ENCODE measurements around the gene MTIF3. TPM values are rescaled to one million over a fixed set of nuclear protein-coding genes. Genes with fewer than 3 reads are reported as not detected.

The MTIF3 gene
- total RNA-seq, 4 donors from 2014 or later, result 45.4 to 94.2 (median 65.9) TPM

- TF ChIP-seq EP300 (IDR thresholded peaks at IDR 0.05), result no peak
- TF ChIP-seq POLR2A (IDR thresholded peaks at IDR 0.05), result no peak
- TF ChIP-seq CTCF (IDR thresholded peaks at IDR 0.05), result no peak
- WGBS, 2 donors, result 17 to 30% methylated on average over 13 of the region's 13 CpGs
- Histone ChIP-seq H3K27ac (peak overlapping the region; percentile 70 to 93 (median 86)), H3K27me3 (no peaks in the 10 kb centered on the region), H3K9me3 (no peaks in the 10 kb centered on the region), H3K4me3 (peak overlapping the region; percentile 69 to 95 (median 76)), H3K4me1 (peaks cover 0 to 43% (median 29%) of the 10 kb centered on the region in 4 donors), H3K36me3 (peaks cover 0 to 30% (median 0%) of the 10 kb centered on the region in 3 donors)
- DNase-seq (ENCODE audit: low spot score in 2 of 2), result no peak
Observed at GRCh38 chr13:27425158-27425917, 25.0 kb downstream of the MTIF3 start.

- Histone ChIP-seq H3K36me3 (peaks cover 0 to 22% (median 0%) of the 10 kb centered on the region in 3 donors), H3K4me1 (peaks cover 0 to 43% (median 29%) of the 10 kb centered on the region in 4 donors), H3K27ac (peak within 1 kb of the TSS; percentile 70 to 93 (median 86)), H3K4me3 (peak within 1 kb of the TSS; percentile 69 to 95 (median 76)), H3K9me3 (no peaks in the 10 kb centered on the region), H3K27me3 (no peaks in the 10 kb centered on the region)
- DNase-seq (ENCODE audit: low spot score in 2 of 2), result peak; percentile 53 to 64
- 1 to 3% methylated on average over 17 to 41 of the region's 85 CpGs for WGBS, 2 donors
- TF ChIP-seq CTCF (IDR thresholded peaks at IDR 0.05) (peak in 2 of 5 experiments; percentile 28 to 35), EP300 (IDR thresholded peaks at IDR 0.05) (peak in 1 of 2 donors; percentile 88), POLR2A (IDR thresholded peaks at IDR 0.05) (peak; percentile 72 to 81)
Observed at GRCh38 chr13:27424246-27425157, 25.9 kb downstream of the MTIF3 start, which contains the start of gene GTF3A. Gene GTF3A (plus strand): TSS chr13:27424619.

GRCh38 chr13:27423333-27423732 lies 27.0 kb downstream of the MTIF3 start:
- H3K27me3 ChIP-seq, result no peaks in the 10 kb centered on the region
- peaks cover 0 to 39% (median 29%) of the 10 kb centered on the region in 4 donors for H3K4me1 ChIP-seq
- no peak for DNase-seq (ENCODE audit: low spot score in 2 of 2)
- H3K27ac ChIP-seq, result no peak overlapping the region
- no peaks in the 10 kb centered on the region for H3K9me3 ChIP-seq
- WGBS, 2 donors, result 79 to 84% methylated on average over 7 of the region's 7 CpGs
- TF ChIP-seq CTCF (IDR thresholded peaks at IDR 0.05), result no peak
- TF ChIP-seq EP300 (IDR thresholded peaks at IDR 0.05), result no peak
- no peak for TF ChIP-seq POLR2A (IDR thresholded peaks at IDR 0.05)
- H3K4me3 ChIP-seq, result no peak overlapping the region
- peaks cover 0 to 12% (median 0%) of the 10 kb centered on the region in 3 donors for H3K36me3 ChIP-seq

GRCh38 chr13:27421101-27421871 lies 29.1 kb downstream of the MTIF3 start:
- TF ChIP-seq EP300 (IDR thresholded peaks at IDR 0.05), result no peak
- TF ChIP-seq POLR2A (IDR thresholded peaks at IDR 0.05), result no peak
- TF ChIP-seq CTCF (IDR thresholded peaks at IDR 0.05), result no peak
- Histone ChIP-seq H3K9me3 (no peaks in the 10 kb centered on the region), H3K27me3 (no peaks in the 10 kb centered on the region), H3K4me1 (peaks cover 0 to 19% (median 17%) of the 10 kb centered on the region in 4 donors), H3K36me3 (no peaks in the 10 kb centered on the region), H3K4me3 (no peak overlapping the region), H3K27ac (no peak overlapping the region)
- 66 to 67% methylated on average over 8 of the region's 8 CpGs for WGBS, 2 donors
- no peak for DNase-seq (ENCODE audit: low spot score in 2 of 2)

All from tibial nerve (tissue), 4 donors.